GM12891 (cell line): ENCODE results near the gene CD4.
A peak's percentile ranks its signal among the peaks of the same experiment; 100 is the strongest.

Experiments
- DNase-seq: peaks from one replicate; pipeline ENCODE4 v3.0.0; 2011; ENCODE audit warnings: low spot score; ENCODE audit not compliant: insufficient read length
- FAIRE-seq: peaks from 2 replicates; lab custom pipeline; 2011; peaks lifted over from hg19 to GRCh38; lab: Jason Lieb, UNC
- PAX5 ChIP-seq: IDR thresholded peaks from 2 replicates; pipeline ENCODE4 v1.6.1; 2011; ENCODE audit warnings: low read length, moderate library complexity, mild to moderate bottlenecking; ENCODE audit not compliant: insufficient read depth, severe bottlenecking
- POLR2A ChIP-seq: IDR thresholded peaks from 2 replicates; pipeline ENCODE4 v1.6.1; 2011; ENCODE audit warnings: low read depth, low read length, control low read depth
- POLR2AphosphoS5 ChIP-seq: IDR thresholded peaks from 2 replicates; pipeline ENCODE4 v1.6.1; 2011; ENCODE audit warnings: low read depth, low read length, control low read depth
- POU2F2 ChIP-seq: IDR thresholded peaks from 2 replicates; pipeline ENCODE4 v1.6.1; 2011; ENCODE audit warnings: low read depth, mild to moderate bottlenecking, control low read depth, low read length, moderate library complexity
- SPI1 ChIP-seq: IDR thresholded peaks from 2 replicates; pipeline ENCODE4 v1.6.1; 2011; ENCODE audit warnings: low read depth, low read length, control low read depth
- TAF1 ChIP-seq: IDR thresholded peaks from 2 replicates; pipeline ENCODE4 v1.6.1; 2011; ENCODE audit warnings: low read depth, low read length, control low read depth

The CD4 gene

GRCh38 chr12:6771091-6771495 is 18.2 kb upstream of the CD4 start:
- FAIRE-seq = peak; percentile 20
- DNase-seq = no peak
- TF ChIP-seq PAX5 (no peak), SPI1 (peak; percentile 67), TAF1 (no peak)

GRCh38 chr12:6771509-6772330 is 17.6 kb upstream of the CD4 start:
- TF ChIP-seq POU2F2 = no peak
- no peak for TF ChIP-seq POLR2A
- TF ChIP-seq PAX5 = no peak
- no peak for TF ChIP-seq POLR2AphosphoS5
- no peak for TF ChIP-seq SPI1
- TF ChIP-seq TAF1 = no peak
- DNase-seq (no peak), FAIRE-seq (no peak)

GRCh38 chr12:6772331-6772695 is 17.0 kb upstream of the CD4 start, which contains the start of gene LAG3:
Gene LAG3, plus strand, starts transcription at chr12:6772520. Its CDS starts 333 bp downstream, at chr12:6772853.
- DNase-seq (no peak), FAIRE-seq (peak; percentile 87)
- no peak for TF ChIP-seq POLR2A
- TF ChIP-seq SPI1 = peak; percentile 25; the same call in 1 of the 2 replicates

GRCh38 chr12:6772726-6773589 is 16.4 kb upstream of the CD4 start:
- DNase-seq (no peak), FAIRE-seq (peak; percentile 5)
- TF ChIP-seq PAX5 = no peak

GRCh38 chr12:6773590-6774351 is 15.6 kb upstream of the CD4 start:
- FAIRE-seq (peak; percentile 5), DNase-seq (no peak)
- TF ChIP-seq SPI1 = no peak
- no peak for TF ChIP-seq POU2F2
- TF ChIP-seq PAX5 = no peak
- TF ChIP-seq POLR2A = no peak
- TF ChIP-seq POLR2AphosphoS5 = no peak
- no peak for TF ChIP-seq TAF1

GRCh38 chr12:6774499-6775062 is 14.7 kb upstream of the CD4 start:
- no peak for DNase-seq
- TF ChIP-seq TAF1 (no peak), SPI1 (no peak), POU2F2 (no peak), POLR2AphosphoS5 (no peak), PAX5 (no peak), POLR2A (no peak)
- peak; percentile 69 for FAIRE-seq

GRCh38 chr12:6775185-6776174 is 13.8 kb upstream of the CD4 start:
- TF ChIP-seq PAX5 (no peak), POLR2A (no peak), POLR2AphosphoS5 (no peak), TAF1 (no peak), POU2F2 (no peak), SPI1 (no peak)

GRCh38 chr12:6777386-6777785 is 11.9 kb upstream of the CD4 start:
- TF ChIP-seq POU2F2 = no peak
- no peak for TF ChIP-seq TAF1
- no peak for TF ChIP-seq POLR2A
- no peak for TF ChIP-seq PAX5
- no peak for TF ChIP-seq SPI1
- no peak for TF ChIP-seq POLR2AphosphoS5
- DNase-seq = no peak
- peak; percentile 9 for FAIRE-seq

More at GRCh38 chr12:6775185-6776174, 13.8 kb upstream of the CD4 start:
- FAIRE-seq (peak; percentile 62), DNase-seq (no peak)
